HCT116 (cell line): ENCODE results near the gene CBLB.

ENCODE experiments used
- EGR1 ChIP-seq: IDR thresholded peaks from 2 replicates; pipeline ENCODE4 v1.6.1; 2012; ENCODE audit warnings: low read depth
- EZH2 ChIP-seq: fragments of 200-600 bp; sonication (generic); IDR thresholded peaks from 2 replicates; pipeline ENCODE4 v1.6.1; 2017; ENCODE audit warnings: antibody characterized with exemption, mixed run types
- EZH2phosphoT487 ChIP-seq: fragments of 200-600 bp; IDR thresholded peaks from 2 replicates; pipeline ENCODE4 v1.6.1; 2018; ENCODE audit warnings: antibody characterized with exemption, borderline replicate concordance
- JUND ChIP-seq: IDR thresholded peaks from 2 replicates; pipeline ENCODE4 v1.6.1; 2012
- POLR2A ChIP-seq: IDR thresholded peaks from 2 replicates; pipeline ENCODE4 v1.7.0; 2011; ENCODE audit warnings: borderline replicate concordance; ENCODE audit not compliant: insufficient read depth, insufficient read length; ENCODE audit errors: extremely low read depth
- POLR2AphosphoS5 ChIP-seq: IDR thresholded peaks from 2 replicates; pipeline ENCODE4 v1.6.1; 2011; ENCODE audit warnings: mild to moderate bottlenecking, low read depth, low read length, moderate library complexity
- RAD21 ChIP-seq: IDR thresholded peaks from 2 replicates; pipeline ENCODE4 v1.6.1; 2012; ENCODE audit warnings: low read depth, mild to moderate bottlenecking
- SIN3A ChIP-seq: IDR thresholded peaks from 2 replicates; pipeline ENCODE4 v1.6.1; 2012; ENCODE audit warnings: low read depth
- YY1 ChIP-seq: IDR thresholded peaks from 2 replicates; pipeline ENCODE4 v1.6.1; 2011; ENCODE audit warnings: low read length, low read depth, moderate library complexity, mild to moderate bottlenecking; ENCODE audit not compliant: insufficient replicate concordance; ENCODE audit errors: extremely low read depth
- ZNF274 ChIP-seq: fragments of 200-500 bp; sonication (Bioruptor generic); IDR thresholded peaks from 2 replicates; pipeline ENCODE4 v1.6.1; 2014; ENCODE audit warnings: mild to moderate bottlenecking, low read depth, low read length, inconsistent platforms
- TF ChIP-seq, protein P1 (sequence below), 3 experiments: fragments of 200-600 bp in 1 of 3; sonication (generic) in 1 of 3; IDR thresholded peaks in 2 of 3; conservative IDR thresholded peaks in 1 of 3; 2 replicates each; pipeline ENCODE4 v1.5.1; 2012 to 2017; ENCODE audit warnings: low read depth in 2 of 3, low read length in 2 of 3, antibody characterized with exemption in 1 of 3, borderline replicate concordance in 1 of 3, control low read depth in 1 of 3, mild to moderate bottlenecking in 1 of 3, mixed read lengths in 1 of 3, mixed run types in 1 of 3, moderate library complexity in 1 of 3; ENCODE audit not compliant: insufficient read depth in 1 of 3
- TF ChIP-seq, protein P2 (sequence below): IDR thresholded peaks from 2 replicates; pipeline ENCODE4 v1.6.1; 2012

DNA sequence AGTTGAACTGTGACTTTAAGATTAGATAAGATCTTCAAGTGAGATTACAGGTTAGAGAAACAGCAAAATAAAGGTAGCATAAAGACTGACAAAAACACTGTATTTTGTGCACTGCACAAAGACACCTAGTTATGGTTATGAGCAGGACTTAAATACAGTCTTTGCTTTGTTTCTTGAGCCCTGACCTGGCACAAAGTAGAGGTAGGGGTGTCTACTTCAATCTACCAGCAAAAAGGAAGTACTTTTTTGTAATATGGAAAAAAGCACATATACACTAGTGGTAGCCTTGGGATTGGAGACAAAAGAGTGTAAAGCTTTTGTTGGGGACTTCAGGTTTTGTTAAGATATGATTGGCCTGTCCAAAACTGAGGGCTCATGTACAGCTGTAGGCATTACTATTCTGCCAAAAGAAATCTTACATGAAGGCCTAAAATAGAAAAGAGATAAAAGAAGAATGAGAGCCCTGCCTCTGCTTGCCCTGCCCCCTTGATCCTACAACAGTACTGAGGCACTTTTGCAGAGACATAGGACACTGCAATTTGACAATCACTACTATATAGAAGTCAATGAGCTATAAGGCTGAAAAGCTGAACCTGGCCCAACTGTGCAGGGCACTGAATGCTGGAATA is 194.3 kb downstream of the CBLB start:
- TF ChIP-seq JUND (no peak), POLR2A (no peak), EZH2phosphoT487 (no peak), YY1 (no peak), EZH2 (no peak), ZNF274 (no peak), SIN3A (no peak), POLR2AphosphoS5 (no peak), EGR1 (no peak), RAD21 (no peak)
- TF ChIP-seq, protein P1, sequence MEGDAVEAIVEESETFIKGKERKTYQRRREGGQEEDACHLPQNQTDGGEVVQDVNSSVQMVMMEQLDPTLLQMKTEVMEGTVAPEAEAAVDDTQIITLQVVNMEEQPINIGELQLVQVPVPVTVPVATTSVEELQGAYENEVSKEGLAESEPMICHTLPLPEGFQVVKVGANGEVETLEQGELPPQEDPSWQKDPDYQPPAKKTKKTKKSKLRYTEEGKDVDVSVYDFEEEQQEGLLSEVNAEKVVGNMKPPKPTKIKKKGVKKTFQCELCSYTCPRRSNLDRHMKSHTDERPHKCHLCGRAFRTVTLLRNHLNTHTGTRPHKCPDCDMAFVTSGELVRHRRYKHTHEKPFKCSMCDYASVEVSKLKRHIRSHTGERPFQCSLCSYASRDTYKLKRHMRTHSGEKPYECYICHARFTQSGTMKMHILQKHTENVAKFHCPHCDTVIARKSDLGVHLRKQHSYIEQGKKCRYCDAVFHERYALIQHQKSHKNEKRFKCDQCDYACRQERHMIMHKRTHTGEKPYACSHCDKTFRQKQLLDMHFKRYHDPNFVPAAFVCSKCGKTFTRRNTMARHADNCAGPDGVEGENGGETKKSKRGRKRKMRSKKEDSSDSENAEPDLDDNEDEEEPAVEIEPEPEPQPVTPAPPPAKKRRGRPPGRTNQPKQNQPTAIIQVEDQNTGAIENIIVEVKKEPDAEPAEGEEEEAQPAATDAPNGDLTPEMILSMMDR (IDR thresholded peaks at IDR 0.05 in 2 of 3, conservative IDR thresholded peaks at IDR 0.05 in 1 of 3; ENCODE audit: borderline replicate concordance in 1 of 3, insufficient read depth in 1 of 3, low read depth in 2 of 3, low read length in 2 of 3) = no peak
- TF ChIP-seq, protein P2, sequence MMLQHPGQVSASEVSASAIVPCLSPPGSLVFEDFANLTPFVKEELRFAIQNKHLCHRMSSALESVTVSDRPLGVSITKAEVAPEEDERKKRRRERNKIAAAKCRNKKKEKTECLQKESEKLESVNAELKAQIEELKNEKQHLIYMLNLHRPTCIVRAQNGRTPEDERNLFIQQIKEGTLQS = no peak
